ENCODE data around the gene SLC4A11.

DNA sequence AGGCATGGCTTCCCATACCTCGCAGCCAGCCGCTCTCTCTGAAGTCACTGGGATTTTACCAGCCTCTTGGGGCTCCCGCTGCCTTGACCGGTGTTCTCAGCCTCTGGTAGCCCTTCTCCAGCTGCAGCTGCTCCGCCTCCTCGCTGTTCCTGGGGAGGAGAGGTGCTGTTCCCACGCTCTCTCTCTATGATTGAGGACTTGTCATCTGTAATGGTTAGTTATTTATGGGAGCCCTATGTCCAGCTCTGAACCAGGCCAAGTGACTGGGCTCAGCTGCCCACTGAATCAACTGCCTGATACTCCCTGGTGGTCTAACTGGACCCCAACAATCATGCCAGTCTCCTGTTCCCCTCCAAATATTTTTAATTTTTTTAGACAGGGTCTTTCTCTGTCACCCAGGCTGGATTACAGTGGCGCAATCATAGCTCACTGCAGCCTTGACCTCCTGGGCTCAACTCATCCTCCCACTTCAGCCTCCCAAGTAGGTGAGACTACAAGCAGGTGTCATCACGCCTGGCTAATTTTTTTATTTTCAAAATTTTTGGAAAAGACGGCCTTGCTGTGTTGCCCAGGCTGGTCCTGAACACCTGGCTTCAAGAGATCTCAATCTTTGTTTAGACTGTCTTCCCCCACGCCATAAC lies 4.8 kb upstream of the SLC4A11 start:
- TF ChIP-seq POLR2A (IDR thresholded peaks at IDR 0.05): no peak
- TF ChIP-seq, protein P1, sequence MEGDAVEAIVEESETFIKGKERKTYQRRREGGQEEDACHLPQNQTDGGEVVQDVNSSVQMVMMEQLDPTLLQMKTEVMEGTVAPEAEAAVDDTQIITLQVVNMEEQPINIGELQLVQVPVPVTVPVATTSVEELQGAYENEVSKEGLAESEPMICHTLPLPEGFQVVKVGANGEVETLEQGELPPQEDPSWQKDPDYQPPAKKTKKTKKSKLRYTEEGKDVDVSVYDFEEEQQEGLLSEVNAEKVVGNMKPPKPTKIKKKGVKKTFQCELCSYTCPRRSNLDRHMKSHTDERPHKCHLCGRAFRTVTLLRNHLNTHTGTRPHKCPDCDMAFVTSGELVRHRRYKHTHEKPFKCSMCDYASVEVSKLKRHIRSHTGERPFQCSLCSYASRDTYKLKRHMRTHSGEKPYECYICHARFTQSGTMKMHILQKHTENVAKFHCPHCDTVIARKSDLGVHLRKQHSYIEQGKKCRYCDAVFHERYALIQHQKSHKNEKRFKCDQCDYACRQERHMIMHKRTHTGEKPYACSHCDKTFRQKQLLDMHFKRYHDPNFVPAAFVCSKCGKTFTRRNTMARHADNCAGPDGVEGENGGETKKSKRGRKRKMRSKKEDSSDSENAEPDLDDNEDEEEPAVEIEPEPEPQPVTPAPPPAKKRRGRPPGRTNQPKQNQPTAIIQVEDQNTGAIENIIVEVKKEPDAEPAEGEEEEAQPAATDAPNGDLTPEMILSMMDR (IDR thresholded peaks at IDR 0.05): no peak

Data from esophagus squamous epithelium (tissue), 4 donors.